Mesenchymal stem cell (in vitro differentiated cells and primary cell): ENCODE data around the gene CACNA1I.
A peak's percentile ranks its signal among the peaks of the same experiment; 100 is the strongest.

Source experiments
- DNase-seq: peaks from one replicate; pipeline ENCODE4 v3.0.0-alpha.2; 2013
- H2AFZ ChIP-seq: one replicate; pipeline ENCODE4 v1.6.1; 2013; ENCODE audit warnings: low read depth, mild to moderate bottlenecking, control low read depth, inconsistent platforms, low read length, moderate library complexity
- H2AK5ac ChIP-seq: 2 replicates; pipeline ENCODE4 v1.6.1; 2013; ENCODE audit warnings: low read length, moderate library complexity, mild to moderate bottlenecking, inconsistent platforms; ENCODE audit not compliant: severe bottlenecking
- H2BK120ac ChIP-seq: one replicate; pipeline ENCODE4 v1.6.1; 2013; ENCODE audit warnings: low read depth, mild to moderate bottlenecking, inconsistent platforms, low read length, moderate library complexity
- H2BK12ac ChIP-seq, 2 experiments: one replicate each; pipeline ENCODE4 v1.6.1; 2013; ENCODE audit warnings: inconsistent platforms in 2 of 2, low read length in 2 of 2, mild to moderate bottlenecking in 2 of 2, moderate library complexity in 2 of 2, control low read depth in 1 of 2
- H2BK15ac ChIP-seq: one replicate; pipeline ENCODE4 v1.6.1; 2013; ENCODE audit warnings: mild to moderate bottlenecking, low read depth, inconsistent platforms; ENCODE audit not compliant: poor library complexity, severe bottlenecking
- H2BK5ac ChIP-seq: 2 replicates; pipeline ENCODE4 v1.6.1; 2013; ENCODE audit warnings: low read depth, mild to moderate bottlenecking, low read length, control low read depth, inconsistent platforms; ENCODE audit not compliant: poor library complexity, severe bottlenecking
- H3K14ac ChIP-seq, 2 experiments: one replicate each; pipeline ENCODE4 v1.6.1; 2013; ENCODE audit warnings: inconsistent platforms in 2 of 2, low read length in 2 of 2, control low read depth in 1 of 2, mild to moderate bottlenecking in 1 of 2, moderate library complexity in 1 of 2
- H3K18ac ChIP-seq, 2 experiments: one replicate each; pipeline ENCODE4 v1.6.1; 2013; ENCODE audit warnings: inconsistent platforms in 2 of 2, low read length in 2 of 2, control low read depth in 1 of 2, low read depth in 1 of 2, mild to moderate bottlenecking in 1 of 2
- H3K23ac ChIP-seq, 2 experiments: one replicate each; pipeline ENCODE4 v1.6.1; 2013; ENCODE audit warnings: inconsistent platforms in 2 of 2, low read length in 2 of 2, mild to moderate bottlenecking in 2 of 2, moderate library complexity in 2 of 2, control low read depth in 1 of 2
- H3K27ac ChIP-seq: 2 replicates; pipeline ENCODE4 v1.5.1; 2013; ENCODE audit warnings: mild to moderate bottlenecking, moderate library complexity, low read length, control low read depth, inconsistent platforms; ENCODE audit not compliant: poor library complexity, severe bottlenecking
- H3K27me3 ChIP-seq, 2 experiments: 2 replicates each; pipeline versions ENCODE4 v1.6.1 to v1.7.0; 2013; ENCODE audit warnings: low read length in 2 of 2, mild to moderate bottlenecking in 2 of 2, moderate library complexity in 2 of 2, control low read depth in 1 of 2, inconsistent platforms in 1 of 2; ENCODE audit not compliant: control insufficient read depth in 1 of 2, insufficient read depth in 1 of 2
- H3K36me3 ChIP-seq, 2 experiments: 2 replicates each; pipeline versions ENCODE4 v1.6.1 to v1.7.0; 2013; ENCODE audit warnings: low read length in 2 of 2, control low read depth in 1 of 2, inconsistent platforms in 1 of 2, low read depth in 1 of 2, mild to moderate bottlenecking in 1 of 2; ENCODE audit not compliant: insufficient read depth in 2 of 2, control insufficient read depth in 1 of 2
- H3K4ac ChIP-seq, 2 experiments: one replicate each; pipeline ENCODE4 v1.6.1; 2013; ENCODE audit warnings: inconsistent platforms in 2 of 2, low read length in 2 of 2, mild to moderate bottlenecking in 2 of 2, moderate library complexity in 2 of 2, control low read depth in 1 of 2, low read depth in 1 of 2
- H3K4me1 ChIP-seq: 2 replicates; pipeline ENCODE4 v1.6.1; 2013; ENCODE audit warnings: low read depth, low read length, control low read depth; ENCODE audit not compliant: control insufficient read depth, insufficient read depth
- H3K4me2 ChIP-seq: 2 replicates; pipeline ENCODE4 v1.6.1; 2013; ENCODE audit warnings: low read length, mild to moderate bottlenecking, inconsistent platforms; ENCODE audit not compliant: poor library complexity, severe bottlenecking
- H3K4me3 ChIP-seq, 2 experiments: 2 replicates each; pipeline versions ENCODE4 v1.5.1 to v1.7.0; 2013; ENCODE audit warnings: low read length in 2 of 2, mild to moderate bottlenecking in 2 of 2, control low read depth in 1 of 2, low read depth in 1 of 2; ENCODE audit not compliant: insufficient read depth in 1 of 2
- H3K79me1 ChIP-seq: replicated peaks from 2 replicates; pipeline ENCODE4 v1.6.1; 2013; ENCODE audit warnings: mild to moderate bottlenecking, control low read depth, low read length, inconsistent platforms; ENCODE audit not compliant: poor library complexity, severe bottlenecking
- H3K9ac ChIP-seq: 2 replicates; pipeline ENCODE4 v1.7.0; 2013; ENCODE audit warnings: mild to moderate bottlenecking, low read length, moderate library complexity
- H3K9me3 ChIP-seq: 2 replicates; pipeline ENCODE4 v1.7.0; 2013; ENCODE audit warnings: mild to moderate bottlenecking, low read length; ENCODE audit not compliant: control insufficient read depth
- H4K8ac ChIP-seq: one replicate; pipeline ENCODE4 v1.6.1; 2013; ENCODE audit warnings: inconsistent platforms, mild to moderate bottlenecking, low read length, moderate library complexity
- H4K91ac ChIP-seq: one replicate; pipeline ENCODE4 v1.6.1; 2013; ENCODE audit warnings: mild to moderate bottlenecking, low read length, inconsistent platforms
- WGBS: methylation state at CpG from one replicate; pipeline ENCODE4 v1.1.7; 2013; ENCODE audit warnings: mixed read lengths; 5-methylcytosine and 5-hydroxymethylcytosine counted together

CACNA1I gene

GRCh38 chr22:39727541-39727940 is 157.0 kb downstream of the CACNA1I start:
- H3K79me1 ChIP-seq, result no peaks in the 10 kb centered on the region
- no peaks in the 10 kb centered on the region for H3K4me1 ChIP-seq
- no peak overlapping the region for H2BK12ac ChIP-seq
- no peak overlapping the region for H3K14ac ChIP-seq
- H4K91ac ChIP-seq, result no peak overlapping the region
- no peaks in the 10 kb centered on the region for H3K9me3 ChIP-seq
- H2BK120ac ChIP-seq, result no peak overlapping the region
- H3K27ac ChIP-seq, result no peak overlapping the region
- peak; percentile 58 for DNase-seq
- H3K9ac ChIP-seq, result no peak overlapping the region
- H3K36me3 ChIP-seq, result no peaks in the 10 kb centered on the region
- H4K8ac ChIP-seq, result no peak overlapping the region
- no peak overlapping the region for H3K4ac ChIP-seq
- 58% methylated on average over 15 of the region's 15 CpGs for WGBS
- no peak overlapping the region for H2BK15ac ChIP-seq
- H3K4me2 ChIP-seq, result no peak overlapping the region
- H3K4me3 ChIP-seq, result no peak overlapping the region
- no peak overlapping the region for H2BK5ac ChIP-seq
- H3K23ac ChIP-seq, result no peak overlapping the region
- H3K27me3 ChIP-seq, result peaks cover 51 to 71% of the 10 kb centered on the region in 2 experiments
- H2AK5ac ChIP-seq, result no peak overlapping the region
- H3K18ac ChIP-seq, result no peak overlapping the region
- no peak overlapping the region for H2AFZ ChIP-seq

GRCh38 chr22:39728236-39728860 is 157.8 kb downstream of the CACNA1I start:
- no peak overlapping the region for H3K27ac ChIP-seq
- no peak overlapping the region for H3K4me3 ChIP-seq
- H3K79me1 ChIP-seq, result no peaks in the 10 kb centered on the region
- no peak overlapping the region for H4K91ac ChIP-seq
- no peak overlapping the region for H3K4me2 ChIP-seq
- H3K27me3 ChIP-seq, result peaks cover 56 to 79% of the 10 kb centered on the region in 2 experiments
- no peak overlapping the region for H2BK15ac ChIP-seq
- no peak overlapping the region for H2AFZ ChIP-seq
- no peak overlapping the region for H3K18ac ChIP-seq
- no peaks in the 10 kb centered on the region for H3K9me3 ChIP-seq
- no peak overlapping the region for H2BK5ac ChIP-seq
- no peak overlapping the region for H2AK5ac ChIP-seq
- no peak overlapping the region for H3K4ac ChIP-seq
- 81% methylated on average over 12 of the region's 12 CpGs for WGBS
- no peaks in the 10 kb centered on the region for H3K36me3 ChIP-seq
- DNase-seq, result no peak
- no peak overlapping the region for H3K9ac ChIP-seq
- H3K23ac ChIP-seq, result no peak overlapping the region
- H4K8ac ChIP-seq, result no peak overlapping the region
- H2BK12ac ChIP-seq, result no peak overlapping the region
- no peak overlapping the region for H3K14ac ChIP-seq
- no peak overlapping the region for H2BK120ac ChIP-seq
- H3K4me1 ChIP-seq, result no peaks in the 10 kb centered on the region

- Histone ChIP-seq H3K79me1 (no peaks in the 10 kb centered on the region), H3K23ac (no peak overlapping the region), H3K27ac (no peak overlapping the region), H3K14ac (no peak overlapping the region), H2BK12ac (no peak overlapping the region), H3K27me3 (peaks cover 59 to 81% of the 10 kb centered on the region in 2 experiments), H2AFZ (no peak overlapping the region), H3K36me3 (no peaks in the 10 kb centered on the region), H3K9me3 (no peaks in the 10 kb centered on the region), H3K4ac (no peak overlapping the region), H3K4me2 (no peak overlapping the region), H4K91ac (no peak overlapping the region), H3K4me3 (no peak overlapping the region), H2AK5ac (no peak overlapping the region), H4K8ac (no peak overlapping the region), H3K18ac (no peak overlapping the region), H2BK15ac (no peak overlapping the region), H3K4me1 (no peaks in the 10 kb centered on the region), H2BK5ac (no peak overlapping the region), H3K9ac (no peak overlapping the region), H2BK120ac (no peak overlapping the region)
- 79% methylated on average over 13 of the region's 13 CpGs for WGBS
- DNase-seq, result no peak
These were observed 158.8 kb downstream of the CACNA1I start for GRCh38 chr22:39729141-39729934.

- no peaks in the 10 kb centered on the region for H3K79me1 ChIP-seq
These were observed 160.9 kb downstream of the CACNA1I start for GRCh38 chr22:39731481-39731880.

More at GRCh38 chr22:39731481-39731880, 160.9 kb downstream of the CACNA1I start:
- Histone ChIP-seq H3K14ac (no peak overlapping the region), H3K9ac (no peak overlapping the region), H2BK5ac (no peak overlapping the region), H3K27me3 (peaks cover 53 to 81% of the 10 kb centered on the region in 2 experiments), H2AFZ (no peak overlapping the region), H3K9me3 (no peaks in the 10 kb centered on the region), H2BK15ac (no peak overlapping the region), H3K4me2 (no peak overlapping the region), H3K4me3 (no peak overlapping the region), H3K36me3 (no peaks in the 10 kb centered on the region), H2AK5ac (no peak overlapping the region), H3K27ac (no peak overlapping the region), H2BK120ac (no peak overlapping the region), H4K8ac (no peak overlapping the region), H3K23ac (no peak overlapping the region), H3K18ac (no peak overlapping the region), H3K4ac (no peak overlapping the region), H4K91ac (no peak overlapping the region), H3K4me1 (no peaks in the 10 kb centered on the region), H2BK12ac (no peak overlapping the region)
- WGBS, result 90% methylated on average over 5 of the region's 5 CpGs
- no peak for DNase-seq
